ENCODE measurements around the gene CD274.

- TF ChIP-seq CTCF (IDR thresholded peaks at IDR 0.05 in 2 of 3, conservative IDR thresholded peaks at IDR 0.05 in 1 of 3; ENCODE audit: borderline replicate concordance in 1 of 3, insufficient read depth in 1 of 3, low read depth in 2 of 3, low read length in 2 of 3): no peak
- TF ChIP-seq POLR2A (IDR thresholded peaks at IDR 0.05; ENCODE audit: borderline replicate concordance, extremely low read depth, insufficient read depth, insufficient read length): no peak
- no peak for TF ChIP-seq FOSL1 (IDR thresholded peaks at IDR 0.05; ENCODE audit: low read depth)
- TF ChIP-seq ZFX (IDR thresholded peaks at IDR 0.05): no peak
- no peak for TF ChIP-seq JUND (IDR thresholded peaks at IDR 0.05)
- no peak for TF ChIP-seq EZH2phosphoT487 (IDR thresholded peaks at IDR 0.05; ENCODE audit: borderline replicate concordance)
- TF ChIP-seq EZH2 (IDR thresholded peaks at IDR 0.05): no peak
- TF ChIP-seq, protein P1, sequence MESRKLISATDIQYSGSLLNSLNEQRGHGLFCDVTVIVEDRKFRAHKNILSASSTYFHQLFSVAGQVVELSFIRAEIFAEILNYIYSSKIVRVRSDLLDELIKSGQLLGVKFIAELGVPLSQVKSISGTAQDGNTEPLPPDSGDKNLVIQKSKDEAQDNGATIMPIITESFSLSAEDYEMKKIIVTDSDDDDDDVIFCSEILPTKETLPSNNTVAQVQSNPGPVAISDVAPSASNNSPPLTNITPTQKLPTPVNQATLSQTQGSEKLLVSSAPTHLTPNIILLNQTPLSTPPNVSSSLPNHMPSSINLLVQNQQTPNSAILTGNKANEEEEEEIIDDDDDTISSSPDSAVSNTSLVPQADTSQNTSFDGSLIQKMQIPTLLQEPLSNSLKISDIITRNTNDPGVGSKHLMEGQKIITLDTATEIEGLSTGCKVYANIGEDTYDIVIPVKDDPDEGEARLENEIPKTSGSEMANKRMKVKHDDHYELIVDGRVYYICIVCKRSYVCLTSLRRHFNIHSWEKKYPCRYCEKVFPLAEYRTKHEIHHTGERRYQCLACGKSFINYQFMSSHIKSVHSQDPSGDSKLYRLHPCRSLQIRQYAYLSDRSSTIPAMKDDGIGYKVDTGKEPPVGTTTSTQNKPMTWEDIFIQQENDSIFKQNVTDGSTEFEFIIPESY (IDR thresholded peaks at IDR 0.05; ENCODE audit: extremely low read depth, insufficient replicate concordance, low read length): no peak
- TF ChIP-seq RAD21 (IDR thresholded peaks at IDR 0.05; ENCODE audit: low read depth): no peak
- TF ChIP-seq CBX3 (IDR thresholded peaks at IDR 0.05; ENCODE audit: low read depth): no peak
- no peak for TF ChIP-seq ATF3 (IDR thresholded peaks at IDR 0.05)
- no peak for TF ChIP-seq SIN3A (IDR thresholded peaks at IDR 0.05; ENCODE audit: low read depth)
- TF ChIP-seq CEBPB (IDR thresholded peaks at IDR 0.05; ENCODE audit: low read depth): no peak
- no peak for TF ChIP-seq ZNF274 (IDR thresholded peaks at IDR 0.05; ENCODE audit: low read depth, low read length)
Measured at GRCh38 chr9:5502553-5502952, 52.2 kb downstream of the CD274 start.
